Mesenchymal stem cell (in vitro differentiated cells and primary cell): ENCODE measurements around the gene DNER.

Source experiments
- DNase-seq: peaks from one replicate; pipeline ENCODE4 v3.0.0-alpha.2; 2013
- H2AFZ ChIP-seq: one replicate; pipeline ENCODE4 v1.6.1; 2013; ENCODE audit warnings: low read depth, mild to moderate bottlenecking, control low read depth, inconsistent platforms, low read length, moderate library complexity
- H2AK5ac ChIP-seq: 2 replicates; pipeline ENCODE4 v1.6.1; 2013; ENCODE audit warnings: low read length, moderate library complexity, mild to moderate bottlenecking, inconsistent platforms; ENCODE audit not compliant: severe bottlenecking
- H2BK120ac ChIP-seq: one replicate; pipeline ENCODE4 v1.6.1; 2013; ENCODE audit warnings: low read depth, mild to moderate bottlenecking, inconsistent platforms, low read length, moderate library complexity
- H2BK12ac ChIP-seq, 2 experiments: one replicate each; pipeline ENCODE4 v1.6.1; 2013; ENCODE audit warnings: inconsistent platforms in 2 of 2, low read length in 2 of 2, mild to moderate bottlenecking in 2 of 2, moderate library complexity in 2 of 2, control low read depth in 1 of 2
- H2BK15ac ChIP-seq: one replicate; pipeline ENCODE4 v1.6.1; 2013; ENCODE audit warnings: mild to moderate bottlenecking, low read depth, inconsistent platforms; ENCODE audit not compliant: poor library complexity, severe bottlenecking
- H2BK5ac ChIP-seq: 2 replicates; pipeline ENCODE4 v1.6.1; 2013; ENCODE audit warnings: low read depth, mild to moderate bottlenecking, low read length, control low read depth, inconsistent platforms; ENCODE audit not compliant: poor library complexity, severe bottlenecking
- H3K14ac ChIP-seq, 2 experiments: one replicate each; pipeline ENCODE4 v1.6.1; 2013; ENCODE audit warnings: inconsistent platforms in 2 of 2, low read length in 2 of 2, control low read depth in 1 of 2, mild to moderate bottlenecking in 1 of 2, moderate library complexity in 1 of 2
- H3K18ac ChIP-seq, 2 experiments: one replicate each; pipeline ENCODE4 v1.6.1; 2013; ENCODE audit warnings: inconsistent platforms in 2 of 2, low read length in 2 of 2, control low read depth in 1 of 2, low read depth in 1 of 2, mild to moderate bottlenecking in 1 of 2
- H3K23ac ChIP-seq, 2 experiments: one replicate each; pipeline ENCODE4 v1.6.1; 2013; ENCODE audit warnings: inconsistent platforms in 2 of 2, low read length in 2 of 2, mild to moderate bottlenecking in 2 of 2, moderate library complexity in 2 of 2, control low read depth in 1 of 2
- H3K27ac ChIP-seq: 2 replicates; pipeline ENCODE4 v1.5.1; 2013; ENCODE audit warnings: mild to moderate bottlenecking, moderate library complexity, low read length, control low read depth, inconsistent platforms; ENCODE audit not compliant: poor library complexity, severe bottlenecking
- H3K27me3 ChIP-seq, 2 experiments: 2 replicates each; pipeline versions ENCODE4 v1.6.1 to v1.7.0; 2013; ENCODE audit warnings: low read length in 2 of 2, mild to moderate bottlenecking in 2 of 2, moderate library complexity in 2 of 2, control low read depth in 1 of 2, inconsistent platforms in 1 of 2; ENCODE audit not compliant: control insufficient read depth in 1 of 2, insufficient read depth in 1 of 2
- H3K36me3 ChIP-seq, 2 experiments: 2 replicates each; pipeline versions ENCODE4 v1.6.1 to v1.7.0; 2013; ENCODE audit warnings: low read length in 2 of 2, control low read depth in 1 of 2, inconsistent platforms in 1 of 2, low read depth in 1 of 2, mild to moderate bottlenecking in 1 of 2; ENCODE audit not compliant: insufficient read depth in 2 of 2, control insufficient read depth in 1 of 2
- H3K4ac ChIP-seq, 2 experiments: one replicate each; pipeline ENCODE4 v1.6.1; 2013; ENCODE audit warnings: inconsistent platforms in 2 of 2, low read length in 2 of 2, mild to moderate bottlenecking in 2 of 2, moderate library complexity in 2 of 2, control low read depth in 1 of 2, low read depth in 1 of 2
- H3K4me1 ChIP-seq: 2 replicates; pipeline ENCODE4 v1.6.1; 2013; ENCODE audit warnings: low read depth, low read length, control low read depth; ENCODE audit not compliant: control insufficient read depth, insufficient read depth
- H3K4me2 ChIP-seq: 2 replicates; pipeline ENCODE4 v1.6.1; 2013; ENCODE audit warnings: low read length, mild to moderate bottlenecking, inconsistent platforms; ENCODE audit not compliant: poor library complexity, severe bottlenecking
- H3K4me3 ChIP-seq, 2 experiments: 2 replicates each; pipeline versions ENCODE4 v1.5.1 to v1.7.0; 2013; ENCODE audit warnings: low read length in 2 of 2, mild to moderate bottlenecking in 2 of 2, control low read depth in 1 of 2, low read depth in 1 of 2; ENCODE audit not compliant: insufficient read depth in 1 of 2
- H3K79me1 ChIP-seq: replicated peaks from 2 replicates; pipeline ENCODE4 v1.6.1; 2013; ENCODE audit warnings: mild to moderate bottlenecking, control low read depth, low read length, inconsistent platforms; ENCODE audit not compliant: poor library complexity, severe bottlenecking
- H3K9ac ChIP-seq: 2 replicates; pipeline ENCODE4 v1.7.0; 2013; ENCODE audit warnings: mild to moderate bottlenecking, low read length, moderate library complexity
- H3K9me3 ChIP-seq: 2 replicates; pipeline ENCODE4 v1.7.0; 2013; ENCODE audit warnings: mild to moderate bottlenecking, low read length; ENCODE audit not compliant: control insufficient read depth
- H4K8ac ChIP-seq: one replicate; pipeline ENCODE4 v1.6.1; 2013; ENCODE audit warnings: inconsistent platforms, mild to moderate bottlenecking, low read length, moderate library complexity
- H4K91ac ChIP-seq: one replicate; pipeline ENCODE4 v1.6.1; 2013; ENCODE audit warnings: mild to moderate bottlenecking, low read length, inconsistent platforms
- WGBS: methylation state at CpG from one replicate; pipeline ENCODE4 v1.1.7; 2013; ENCODE audit warnings: mixed read lengths; 5-methylcytosine and 5-hydroxymethylcytosine counted together

The DNER gene

GRCh38 chr2:229372207-229372606, 342.1 kb downstream of the DNER start:
- 70% methylated on average over 3 of the region's 3 CpGs for WGBS

GRCh38 chr2:229371086-229371485, 343.3 kb downstream of the DNER start:
- H2BK15ac ChIP-seq = no peak overlapping the region
- peak overlapping the region in 1 of 2 experiments; percentile 13 for H3K4me3 ChIP-seq
- H2BK12ac ChIP-seq = no peak overlapping the region
- H4K91ac ChIP-seq = no peak overlapping the region
- no peak overlapping the region for H3K4ac ChIP-seq
- H3K4me1 ChIP-seq = no peaks in the 10 kb centered on the region
- no peaks in the 10 kb centered on the region for H3K27me3 ChIP-seq
- H2BK5ac ChIP-seq = no peak overlapping the region
- no peak overlapping the region for H3K4me2 ChIP-seq
- H3K18ac ChIP-seq = no peak overlapping the region
- H4K8ac ChIP-seq = no peak overlapping the region
- no peak for DNase-seq
- no peak overlapping the region for H3K9ac ChIP-seq
- H3K36me3 ChIP-seq = no peaks in the 10 kb centered on the region
- H3K79me1 ChIP-seq = no peaks in the 10 kb centered on the region
- no peak overlapping the region for H3K27ac ChIP-seq
- WGBS = 86% methylated on average over 3 of the region's 3 CpGs
- no peak overlapping the region for H3K23ac ChIP-seq
- no peak overlapping the region for H2AK5ac ChIP-seq
- H3K14ac ChIP-seq = no peak overlapping the region
- peaks cover 11% of the 10 kb centered on the region for H3K9me3 ChIP-seq
- no peak overlapping the region for H2AFZ ChIP-seq
- no peak overlapping the region for H2BK120ac ChIP-seq

More at GRCh38 chr2:229372207-229372606, 342.1 kb downstream of the DNER start:
- DNase-seq = no peak
- Histone ChIP-seq H3K4me2 (no peak overlapping the region), H2AFZ (no peak overlapping the region), H3K9me3 (peaks cover 11% of the 10 kb centered on the region), H4K8ac (no peak overlapping the region), H3K9ac (no peak overlapping the region), H2AK5ac (no peak overlapping the region), H3K27me3 (no peaks in the 10 kb centered on the region), H3K36me3 (no peaks in the 10 kb centered on the region), H2BK12ac (no peak overlapping the region), H2BK120ac (no peak overlapping the region), H2BK15ac (no peak overlapping the region), H2BK5ac (no peak overlapping the region), H3K27ac (no peak overlapping the region), H3K23ac (no peak overlapping the region), H3K4me1 (no peaks in the 10 kb centered on the region), H3K4me3 (no peak overlapping the region), H3K18ac (no peak overlapping the region), H3K14ac (peak overlapping the region in 1 of 2 experiments; percentile 18), H3K79me1 (no peaks in the 10 kb centered on the region), H3K4ac (no peak overlapping the region), H4K91ac (no peak overlapping the region)

DNA sequence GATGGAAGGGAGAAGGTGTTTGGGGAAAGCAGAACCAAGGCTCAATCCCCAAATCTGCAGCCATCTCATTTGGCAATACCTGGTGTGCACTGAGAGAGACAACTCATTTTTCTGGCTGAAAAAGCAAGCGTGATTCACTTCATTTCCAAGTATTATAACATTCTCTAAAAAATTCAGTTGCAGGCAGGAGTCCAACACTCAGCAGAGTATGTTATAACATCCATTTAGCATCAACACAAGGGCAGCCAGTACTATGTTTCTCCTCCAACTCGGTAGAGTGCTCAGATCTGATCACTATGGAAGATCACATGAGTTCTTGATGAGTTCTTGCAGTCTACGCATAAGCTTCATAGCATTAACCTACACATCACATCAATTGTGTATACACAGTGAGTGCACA, 343.8 kb downstream of the DNER start:
- Histone ChIP-seq H3K4me1 (no peaks in the 10 kb centered on the region), H3K36me3 (no peaks in the 10 kb centered on the region), H2BK15ac (no peak overlapping the region), H2AK5ac (no peak overlapping the region), H3K27ac (no peak overlapping the region), H2BK120ac (no peak overlapping the region), H3K79me1 (no peaks in the 10 kb centered on the region), H2AFZ (no peak overlapping the region), H3K18ac (no peak overlapping the region), H2BK12ac (no peak overlapping the region), H4K91ac (no peak overlapping the region), H3K27me3 (no peaks in the 10 kb centered on the region), H3K9me3 (peaks cover 11% of the 10 kb centered on the region), H3K4ac (no peak overlapping the region), H4K8ac (no peak overlapping the region), H3K14ac (no peak overlapping the region), H3K23ac (no peak overlapping the region), H3K4me3 (peak overlapping the region in 1 of 2 experiments; percentile 13), H2BK5ac (no peak overlapping the region), H3K9ac (no peak overlapping the region), H3K4me2 (no peak overlapping the region)
- 62% methylated on average over 3 of the region's 3 CpGs for WGBS
- DNase-seq = no peak

DNA sequence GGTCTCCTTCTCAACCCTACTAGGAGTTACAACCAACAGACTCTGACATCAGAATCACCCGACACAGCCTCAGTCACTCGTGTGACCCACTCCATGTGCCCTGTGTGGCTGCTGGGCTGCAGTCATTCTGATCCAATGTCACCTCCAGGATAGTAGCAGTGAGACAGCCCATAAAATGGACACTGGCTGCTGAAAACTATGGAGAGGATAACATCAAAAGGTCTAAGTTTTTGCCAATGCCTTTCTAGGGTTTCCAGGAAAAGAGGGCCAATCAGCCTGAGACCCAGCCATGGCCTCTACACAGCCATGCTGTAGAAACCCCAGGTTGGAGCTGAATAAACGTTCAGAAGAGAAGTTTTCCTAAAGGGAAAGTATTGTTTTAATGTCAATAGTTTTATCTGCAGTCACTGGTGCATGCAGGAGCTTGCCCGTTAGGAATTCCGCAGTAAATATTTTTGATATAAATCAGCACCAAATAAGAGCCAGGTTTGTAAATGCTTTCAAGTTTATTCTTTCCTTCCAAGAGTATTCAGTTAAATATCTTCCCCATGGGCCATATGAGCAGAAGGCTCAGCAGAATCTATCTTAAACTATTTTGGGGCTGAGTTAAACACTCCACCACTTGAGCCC, 351.1 kb downstream of the DNER start:
- H3K27ac ChIP-seq = no peak overlapping the region
- H3K9me3 ChIP-seq = peaks cover 2% of the 10 kb centered on the region
- no peaks in the 10 kb centered on the region for H3K27me3 ChIP-seq
- H3K23ac ChIP-seq = no peak overlapping the region
- H4K91ac ChIP-seq = no peak overlapping the region
- H3K4me1 ChIP-seq = peaks cover 2% of the 10 kb centered on the region
- 52% methylated on average over 3 of the region's 5 CpGs for WGBS
- H3K4ac ChIP-seq = no peak overlapping the region
- H2BK15ac ChIP-seq = no peak overlapping the region
- H3K4me3 ChIP-seq = peak overlapping the region in 1 of 2 experiments; percentile 4
- H2AFZ ChIP-seq = no peak overlapping the region
- H4K8ac ChIP-seq = no peak overlapping the region
- H3K4me2 ChIP-seq = peak overlapping the region; percentile 34
- no peak overlapping the region for H3K18ac ChIP-seq
- no peak overlapping the region for H2BK120ac ChIP-seq
- H2BK12ac ChIP-seq = no peak overlapping the region
- H3K36me3 ChIP-seq = no peaks in the 10 kb centered on the region
- H3K9ac ChIP-seq = peak overlapping the region; percentile 27
- no peak overlapping the region for H2AK5ac ChIP-seq
- H3K14ac ChIP-seq = no peak overlapping the region
- no peaks in the 10 kb centered on the region for H3K79me1 ChIP-seq
- DNase-seq = no peak
- no peak overlapping the region for H2BK5ac ChIP-seq
